ENCODE data around the gene SAMD4A.

The SAMD4A gene

DNA sequence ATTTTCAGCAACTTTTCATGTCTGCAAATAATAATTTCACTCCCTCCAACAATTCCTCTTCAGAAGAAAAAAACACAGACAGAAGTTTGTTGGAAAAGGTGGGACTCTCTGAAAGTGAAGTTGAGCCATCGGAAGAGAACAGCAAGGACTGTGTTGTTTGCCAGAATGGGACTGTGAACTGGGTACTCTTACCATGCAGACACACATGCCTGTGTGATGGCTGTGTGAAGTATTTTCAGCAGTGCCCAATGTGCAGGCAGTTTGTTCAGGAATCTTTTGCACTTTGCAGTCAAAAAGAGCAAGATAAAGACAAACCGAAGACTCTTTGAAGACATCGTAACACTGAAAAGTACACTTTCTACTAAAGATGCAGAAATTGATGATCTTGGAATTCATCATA, 28.9 kb upstream of the SAMD4A start:
- H3K79me2 ChIP-seq (ENCODE audit: insufficient read depth, low read length) = no peaks in the 10 kb centered on the region
- H3K9me2 ChIP-seq (ENCODE audit: low read depth, low read length) = no peaks in the 10 kb centered on the region
- H3K4me2 ChIP-seq (ENCODE audit: low read length) = no peak overlapping the region
- H3K27me3 ChIP-seq (ENCODE audit: insufficient read depth, low read length) = no peaks in the 10 kb centered on the region
- peaks cover 6% of the 10 kb centered on the region; the same call in 1 of the 2 replicates for H3K36me3 ChIP-seq (ENCODE audit: insufficient read depth, low read length)
- no peak overlapping the region for H2AFZ ChIP-seq (ENCODE audit: low read length)
- H4K20me1 ChIP-seq (ENCODE audit: insufficient read depth, low read length) = no peaks in the 10 kb centered on the region
- no peaks in the 10 kb centered on the region for H3K9me3 ChIP-seq (ENCODE audit: low read length)
- no peak overlapping the region for H3K9ac ChIP-seq (ENCODE audit: low read length)
- no peaks in the 10 kb centered on the region for H3F3A ChIP-seq (ENCODE audit: insufficient read depth, low read length)
- TF ChIP-seq EZH2 (IDR thresholded peaks at IDR 0.05; ENCODE audit: borderline replicate concordance, low read length) = no peak
- H3K27ac ChIP-seq (ENCODE audit: low read depth, low read length, poor library complexity, severe bottlenecking) = no peak overlapping the region
- no peak overlapping the region for H3K4me3 ChIP-seq (ENCODE audit: low read depth, low read length, poor library complexity, severe bottlenecking)
- no peaks in the 10 kb centered on the region for H3K4me1 ChIP-seq (ENCODE audit: insufficient read depth, low read length, severe bottlenecking)

DNA sequence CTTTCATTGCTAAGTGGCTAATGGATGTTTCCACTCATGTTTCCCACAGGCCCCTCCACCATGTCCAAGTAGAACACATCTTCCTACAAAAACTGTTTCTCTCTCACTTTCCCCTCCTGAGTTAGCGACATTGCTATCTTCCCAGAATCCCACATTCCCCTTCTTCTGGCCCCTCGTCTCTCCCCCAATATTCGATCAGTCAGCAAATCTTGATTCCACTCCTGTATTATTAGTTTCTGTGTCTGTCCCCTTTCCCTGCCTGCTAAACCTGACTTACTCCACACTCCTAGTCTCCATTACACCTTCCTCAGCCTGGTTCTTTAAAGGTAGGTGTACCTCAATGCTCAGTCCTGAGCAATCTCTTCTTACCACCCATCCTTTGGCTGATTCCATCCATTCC, 19.3 kb upstream of the SAMD4A start:
- Histone ChIP-seq H3K4me3 (ENCODE audit: low read depth, low read length, poor library complexity, severe bottlenecking) (no peak overlapping the region), H3K9me3 (ENCODE audit: low read length) (no peaks in the 10 kb centered on the region), H3K9me2 (ENCODE audit: low read depth, low read length) (no peaks in the 10 kb centered on the region), H3K36me3 (ENCODE audit: insufficient read depth, low read length) (no peaks in the 10 kb centered on the region), H3K27me3 (ENCODE audit: insufficient read depth, low read length) (no peaks in the 10 kb centered on the region), H3K79me2 (ENCODE audit: insufficient read depth, low read length) (no peaks in the 10 kb centered on the region), H2AFZ (ENCODE audit: low read length) (no peak overlapping the region), H3K4me1 (ENCODE audit: insufficient read depth, low read length, severe bottlenecking) (no peaks in the 10 kb centered on the region), H3F3A (ENCODE audit: insufficient read depth, low read length) (no peaks in the 10 kb centered on the region), H3K9ac (ENCODE audit: low read length) (no peak overlapping the region), H3K27ac (ENCODE audit: low read depth, low read length, poor library complexity, severe bottlenecking) (no peak overlapping the region), H3K4me2 (ENCODE audit: low read length) (no peak overlapping the region), H4K20me1 (ENCODE audit: insufficient read depth, low read length) (no peaks in the 10 kb centered on the region)
- TF ChIP-seq, protein P1, sequence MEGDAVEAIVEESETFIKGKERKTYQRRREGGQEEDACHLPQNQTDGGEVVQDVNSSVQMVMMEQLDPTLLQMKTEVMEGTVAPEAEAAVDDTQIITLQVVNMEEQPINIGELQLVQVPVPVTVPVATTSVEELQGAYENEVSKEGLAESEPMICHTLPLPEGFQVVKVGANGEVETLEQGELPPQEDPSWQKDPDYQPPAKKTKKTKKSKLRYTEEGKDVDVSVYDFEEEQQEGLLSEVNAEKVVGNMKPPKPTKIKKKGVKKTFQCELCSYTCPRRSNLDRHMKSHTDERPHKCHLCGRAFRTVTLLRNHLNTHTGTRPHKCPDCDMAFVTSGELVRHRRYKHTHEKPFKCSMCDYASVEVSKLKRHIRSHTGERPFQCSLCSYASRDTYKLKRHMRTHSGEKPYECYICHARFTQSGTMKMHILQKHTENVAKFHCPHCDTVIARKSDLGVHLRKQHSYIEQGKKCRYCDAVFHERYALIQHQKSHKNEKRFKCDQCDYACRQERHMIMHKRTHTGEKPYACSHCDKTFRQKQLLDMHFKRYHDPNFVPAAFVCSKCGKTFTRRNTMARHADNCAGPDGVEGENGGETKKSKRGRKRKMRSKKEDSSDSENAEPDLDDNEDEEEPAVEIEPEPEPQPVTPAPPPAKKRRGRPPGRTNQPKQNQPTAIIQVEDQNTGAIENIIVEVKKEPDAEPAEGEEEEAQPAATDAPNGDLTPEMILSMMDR (IDR thresholded peaks at IDR 0.05; ENCODE audit: low read length) = no peak
- no peak for TF ChIP-seq EZH2 (IDR thresholded peaks at IDR 0.05; ENCODE audit: borderline replicate concordance, low read length)

DNA sequence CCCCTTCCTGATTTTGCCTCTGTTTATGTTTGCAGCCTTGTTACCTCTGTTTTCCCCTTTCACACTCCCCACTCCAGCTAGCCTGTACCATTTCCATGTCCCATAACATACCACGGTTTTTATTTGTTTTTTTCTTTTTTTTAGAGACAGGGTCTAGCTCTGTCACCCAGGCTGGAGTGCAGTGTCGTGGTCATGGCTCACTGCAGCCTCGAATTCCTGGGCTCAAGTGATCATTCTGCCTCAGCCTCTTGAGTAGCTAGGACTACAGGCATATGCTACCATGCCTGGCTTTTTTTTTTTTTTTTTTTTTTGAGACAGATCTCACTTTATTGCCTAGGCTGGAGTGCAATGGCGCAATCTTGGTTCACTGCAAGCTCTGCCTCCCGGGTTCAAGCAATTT, 18.4 kb upstream of the SAMD4A start:
- no peaks in the 10 kb centered on the region for H3F3A ChIP-seq (ENCODE audit: insufficient read depth, low read length)
- no peak overlapping the region for H3K4me3 ChIP-seq (ENCODE audit: low read depth, low read length, poor library complexity, severe bottlenecking)
- TF ChIP-seq, protein P1 (IDR thresholded peaks at IDR 0.05; ENCODE audit: low read length) = no peak
- TF ChIP-seq EZH2 (IDR thresholded peaks at IDR 0.05; ENCODE audit: borderline replicate concordance, low read length) = no peak
- no peaks in the 10 kb centered on the region for H3K27me3 ChIP-seq (ENCODE audit: insufficient read depth, low read length)
- H4K20me1 ChIP-seq (ENCODE audit: insufficient read depth, low read length) = no peaks in the 10 kb centered on the region
- H3K4me2 ChIP-seq (ENCODE audit: low read length) = no peak overlapping the region
- no peak overlapping the region for H3K9ac ChIP-seq (ENCODE audit: low read length)
- no peaks in the 10 kb centered on the region for H3K36me3 ChIP-seq (ENCODE audit: insufficient read depth, low read length)
- no peaks in the 10 kb centered on the region for H3K9me2 ChIP-seq (ENCODE audit: low read depth, low read length)
- no peak overlapping the region for H2AFZ ChIP-seq (ENCODE audit: low read length)
- H3K79me2 ChIP-seq (ENCODE audit: insufficient read depth, low read length) = no peaks in the 10 kb centered on the region
- no peaks in the 10 kb centered on the region for H3K4me1 ChIP-seq (ENCODE audit: insufficient read depth, low read length, severe bottlenecking)
- H3K9me3 ChIP-seq (ENCODE audit: low read length) = no peaks in the 10 kb centered on the region
- no peak overlapping the region for H3K27ac ChIP-seq (ENCODE audit: low read depth, low read length, poor library complexity, severe bottlenecking)

DNA sequence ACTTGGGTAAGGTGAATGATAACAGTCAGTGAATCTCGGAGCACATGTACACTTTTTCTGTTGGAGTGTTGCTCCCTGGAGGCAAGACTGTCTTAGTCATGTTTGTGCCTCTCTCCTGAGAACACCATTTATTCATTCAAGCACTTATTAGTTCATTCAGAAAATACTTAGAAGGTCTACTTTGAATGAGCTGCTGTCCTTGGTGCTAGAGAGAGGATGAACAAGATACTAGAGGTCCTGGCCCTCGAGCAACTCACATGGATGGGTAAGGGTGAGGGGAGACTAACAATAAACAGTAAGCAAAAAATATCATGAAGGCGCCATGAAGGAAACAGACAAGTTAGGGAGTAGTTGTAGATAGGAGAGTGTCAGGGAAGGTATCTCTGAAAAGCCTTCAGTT, 17.1 kb upstream of the SAMD4A start:
- H3K4me2 ChIP-seq (ENCODE audit: low read length) = no peak overlapping the region
- no peak overlapping the region for H2AFZ ChIP-seq (ENCODE audit: low read length)

More for the DNA sequence above, 17.1 kb upstream of the SAMD4A start:
- no peak for TF ChIP-seq EZH2 (IDR thresholded peaks at IDR 0.05; ENCODE audit: borderline replicate concordance, low read length)
- TF ChIP-seq, protein P1 (IDR thresholded peaks at IDR 0.05; ENCODE audit: low read length) = no peak
- Histone ChIP-seq H3K79me2 (ENCODE audit: insufficient read depth, low read length) (no peaks in the 10 kb centered on the region), H3K36me3 (ENCODE audit: insufficient read depth, low read length) (no peaks in the 10 kb centered on the region), H3K27me3 (ENCODE audit: insufficient read depth, low read length) (no peaks in the 10 kb centered on the region), H4K20me1 (ENCODE audit: insufficient read depth, low read length) (no peaks in the 10 kb centered on the region), H3K9me2 (ENCODE audit: low read depth, low read length) (no peaks in the 10 kb centered on the region), H3K9me3 (ENCODE audit: low read length) (no peaks in the 10 kb centered on the region), H3K27ac (ENCODE audit: low read depth, low read length, poor library complexity, severe bottlenecking) (no peak overlapping the region), H3F3A (ENCODE audit: insufficient read depth, low read length) (no peaks in the 10 kb centered on the region), H3K4me3 (ENCODE audit: low read depth, low read length, poor library complexity, severe bottlenecking) (no peak overlapping the region), H3K9ac (ENCODE audit: low read length) (no peak overlapping the region), H3K4me1 (ENCODE audit: insufficient read depth, low read length, severe bottlenecking) (no peaks in the 10 kb centered on the region)

Data from OCI-LY1 (cell line).